Testis (tissue), 3 donors: ENCODE data around the gene NDUFAF2. TPM values are rescaled to one million over a fixed set of nuclear protein-coding genes. Genes with fewer than 3 reads are reported as not detected.
A peak's percentile ranks its signal among the peaks of the same experiment; 100 is the strongest.

Source experiments
- DNase-seq: peaks from one replicate; pipeline ENCODE4 v3.0.0-alpha.2; 2019
- H3K27ac ChIP-seq, 2 donors: fragments of 200-600 bp; sonication (generic); one replicate each; pipeline ENCODE4 v1.5.1; 2019
- H3K27me3 ChIP-seq: fragments of 200-600 bp; sonication (generic); one replicate; pipeline ENCODE4 v1.5.1; 2019
- H3K36me3 ChIP-seq: fragments of 200-600 bp; sonication (generic); one replicate; pipeline ENCODE4 v1.5.1; 2017; ENCODE audit warnings: low read depth; ENCODE audit errors: missing control alignments
- H3K4me1 ChIP-seq: fragments of 200-600 bp; sonication (generic); one replicate; pipeline ENCODE4 v1.5.1; 2019
- H3K4me3 ChIP-seq, 2 donors: fragments of 200-600 bp; sonication (generic); one replicate each; pipeline ENCODE4 v1.5.1; 2017 to 2019
- H3K9me3 ChIP-seq: fragments of 200-600 bp; sonication (generic); one replicate; pipeline ENCODE4 v1.5.1; 2017
- POLR2A ChIP-seq: fragments of 450-650 bp; IDR thresholded peaks from one replicate; pipeline ENCODE4 v1.6.1; 2017; ENCODE audit warnings: antibody characterized with exemption, mild to moderate bottlenecking, moderate library complexity
- WGBS, 2 donors: methylation state at CpG; one replicate each; pipeline ENCODE4 v1.1.5; 2018; 5-methylcytosine and 5-hydroxymethylcytosine counted together
- intact Hi-C: fragments of 100-400 bp; cut with DNase I; formaldehyde crosslinking; loops from one replicate; pipeline ENCODE4 v1.15.1; 2023; ENCODE audit warnings: low total_unique reads
- polyA plus RNA-seq: library from polyadenylated mRNA; stranded (reverse); fragments of 350-450 nt; fragmentation: Illumina TruSeq; extraction: RNeasy Lipid Tissue Mini Kit (QIAGEN cat#74804); gene quantifications from one replicate; pipeline ENCODE4 v1.2.3, GENCODE V29; 2014; ENCODE audit warnings: low read depth, low replicate concordance; ENCODE audit not compliant: insufficient read depth
- total RNA-seq, 2 donors: library from RNA; depleted of rRNA; stranded (reverse); fragments of >200 nt; gene quantifications; one replicate each; pipeline ENCODE4 v1.2.3, GENCODE V29; 2016
- TF ChIP-seq, protein P1 (sequence below), 3 experiments: fragments of 450-650 bp in 2 of 3; fragments of 200-600 bp in 1 of 3; sonication (generic) in 1 of 3; IDR thresholded peaks; one replicate each; pipeline ENCODE4 v1.5.1; 2016 to 2019; ENCODE audit warnings: antibody characterized with exemption in 3 of 3, mild to moderate bottlenecking in 2 of 3, moderate library complexity in 1 of 3

The NDUFAF2 gene
- total and polyA plus RNA-seq, 3 donors from 2014 or later = 18.1 to 30.8 (median 22.3) TPM

- DNase-seq = no peak
- Histone ChIP-seq H3K9me3 (no peaks in the 10 kb centered on the region), H3K4me1 (no peaks in the 10 kb centered on the region), H3K27me3 (no peaks in the 10 kb centered on the region), H3K4me3 (no peak overlapping the region), H3K27ac (no peak overlapping the region), H3K36me3 (no peaks in the 10 kb centered on the region)
- TF ChIP-seq, protein P1, sequence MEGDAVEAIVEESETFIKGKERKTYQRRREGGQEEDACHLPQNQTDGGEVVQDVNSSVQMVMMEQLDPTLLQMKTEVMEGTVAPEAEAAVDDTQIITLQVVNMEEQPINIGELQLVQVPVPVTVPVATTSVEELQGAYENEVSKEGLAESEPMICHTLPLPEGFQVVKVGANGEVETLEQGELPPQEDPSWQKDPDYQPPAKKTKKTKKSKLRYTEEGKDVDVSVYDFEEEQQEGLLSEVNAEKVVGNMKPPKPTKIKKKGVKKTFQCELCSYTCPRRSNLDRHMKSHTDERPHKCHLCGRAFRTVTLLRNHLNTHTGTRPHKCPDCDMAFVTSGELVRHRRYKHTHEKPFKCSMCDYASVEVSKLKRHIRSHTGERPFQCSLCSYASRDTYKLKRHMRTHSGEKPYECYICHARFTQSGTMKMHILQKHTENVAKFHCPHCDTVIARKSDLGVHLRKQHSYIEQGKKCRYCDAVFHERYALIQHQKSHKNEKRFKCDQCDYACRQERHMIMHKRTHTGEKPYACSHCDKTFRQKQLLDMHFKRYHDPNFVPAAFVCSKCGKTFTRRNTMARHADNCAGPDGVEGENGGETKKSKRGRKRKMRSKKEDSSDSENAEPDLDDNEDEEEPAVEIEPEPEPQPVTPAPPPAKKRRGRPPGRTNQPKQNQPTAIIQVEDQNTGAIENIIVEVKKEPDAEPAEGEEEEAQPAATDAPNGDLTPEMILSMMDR (IDR thresholded peaks at IDR 0.05) = no peak
- no peak for TF ChIP-seq POLR2A
- intact Hi-C loops = no loop called here
- WGBS, 2 donors = 31 to 49% methylated on average over 2 of the region's 2 CpGs
These were observed 108.9 kb downstream of the NDUFAF2 start for GRCh38 chr5:61053937-61054336.

DNA sequence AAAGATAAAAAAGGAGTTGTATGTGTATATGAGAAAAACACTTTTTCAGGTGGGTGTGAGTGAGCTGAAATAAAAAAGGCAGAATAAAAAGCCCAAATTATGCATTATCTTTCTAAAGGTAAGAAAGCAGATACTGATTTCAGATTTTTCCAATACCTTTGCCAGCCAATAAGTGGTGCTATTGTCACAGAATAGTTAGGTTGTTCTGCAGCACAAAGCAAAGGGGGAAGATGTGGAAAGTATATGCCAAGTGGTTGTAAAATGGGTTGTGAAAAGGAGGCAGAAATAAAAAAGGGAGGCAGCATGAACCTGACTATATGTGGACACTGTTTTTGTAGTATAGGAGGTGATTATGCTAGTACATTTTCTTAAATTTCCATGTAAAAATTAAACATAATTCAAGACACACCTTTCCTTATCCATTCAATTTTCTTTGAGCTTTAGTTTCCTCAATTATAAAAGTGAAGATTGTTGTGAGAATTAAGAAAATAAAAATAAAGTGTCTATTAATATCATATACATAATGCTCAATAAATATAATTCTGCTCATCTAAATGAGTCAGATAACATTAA lies 110.5 kb downstream of the NDUFAF2 start:
- no peak for TF ChIP-seq POLR2A
- TF ChIP-seq, protein P1 (IDR thresholded peaks at IDR 0.05) = peak; percentile 10 to 38 (median 24)
- Histone ChIP-seq H3K27ac (no peak overlapping the region), H3K4me3 (no peak overlapping the region), H3K36me3 (no peaks in the 10 kb centered on the region), H3K27me3 (no peaks in the 10 kb centered on the region), H3K4me1 (no peaks in the 10 kb centered on the region), H3K9me3 (no peaks in the 10 kb centered on the region)
- DNase-seq = no peak
- intact Hi-C loops = no loop called here

DNA sequence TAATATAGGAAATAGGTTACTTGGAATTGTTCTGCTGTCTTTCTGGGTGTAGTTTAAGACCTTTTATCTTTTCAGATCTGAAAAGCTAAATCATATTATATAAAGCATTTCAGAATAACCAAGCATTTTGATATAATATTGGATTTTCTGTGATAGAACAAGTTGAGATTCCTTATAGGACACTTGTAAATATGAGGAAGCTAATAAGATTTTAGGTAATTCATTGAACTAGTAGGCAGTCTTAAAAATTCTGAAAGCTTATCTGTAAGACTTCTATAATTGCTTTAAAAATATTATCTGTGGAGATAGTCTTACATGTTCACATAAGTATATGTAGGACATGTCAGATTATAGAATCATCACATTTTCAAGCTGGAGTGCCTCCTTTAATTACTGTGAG lies 114.5 kb downstream of the NDUFAF2 start:
- TF ChIP-seq, protein P1 (IDR thresholded peaks at IDR 0.05) = no peak
- TF ChIP-seq POLR2A = no peak
- Histone ChIP-seq H3K27me3 (no peaks in the 10 kb centered on the region), H3K4me3 (no peak overlapping the region), H3K4me1 (no peaks in the 10 kb centered on the region), H3K27ac (no peak overlapping the region), H3K36me3 (no peaks in the 10 kb centered on the region), H3K9me3 (no peaks in the 10 kb centered on the region)
- DNase-seq = no peak
- intact Hi-C loops = no loop called here

GRCh38 chr5:61069150-61069549 lies 124.1 kb downstream of the NDUFAF2 start:
- no peak for DNase-seq
- no peaks in the 10 kb centered on the region for H3K4me1 ChIP-seq
- no peaks in the 10 kb centered on the region for H3K27me3 ChIP-seq
- intact Hi-C loops = no loop called here
- no peak overlapping the region for H3K27ac ChIP-seq
- no peaks in the 10 kb centered on the region for H3K36me3 ChIP-seq
- TF ChIP-seq POLR2A = no peak
- TF ChIP-seq, protein P1 (IDR thresholded peaks at IDR 0.05) = no peak
- H3K4me3 ChIP-seq = no peak overlapping the region
- no peaks in the 10 kb centered on the region for H3K9me3 ChIP-seq

DNA sequence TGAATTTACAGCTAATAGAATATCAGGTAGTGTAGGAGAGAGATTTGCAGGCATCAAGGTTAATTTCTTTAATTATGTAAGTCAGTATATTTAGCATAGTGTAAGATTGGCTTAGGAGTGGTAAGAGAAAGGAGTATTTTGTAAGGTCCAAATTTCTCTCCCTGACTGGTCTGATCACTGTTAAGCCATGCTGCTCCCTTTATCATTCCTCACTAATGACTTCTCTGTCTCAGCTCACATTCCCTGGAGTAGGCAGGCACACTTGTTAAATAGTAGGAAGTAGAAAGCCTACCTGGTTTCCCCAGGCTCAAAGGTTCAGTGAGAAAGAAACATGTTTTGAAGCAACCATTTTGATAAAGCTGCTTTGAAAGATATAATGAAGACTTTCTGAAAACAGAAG lies 126.5 kb downstream of the NDUFAF2 start:
- H3K4me1 ChIP-seq = no peaks in the 10 kb centered on the region
- H3K4me3 ChIP-seq = no peak overlapping the region
- TF ChIP-seq POLR2A = no peak
- TF ChIP-seq, protein P1 (IDR thresholded peaks at IDR 0.05) = no peak
- no peaks in the 10 kb centered on the region for H3K9me3 ChIP-seq
- intact Hi-C loops = no loop called here
- no peaks in the 10 kb centered on the region for H3K36me3 ChIP-seq
- DNase-seq = no peak
- no peaks in the 10 kb centered on the region for H3K27me3 ChIP-seq
- no peak overlapping the region for H3K27ac ChIP-seq
